ENCODE measurements around the gene MTUS2. TPM values are rescaled to one million over a fixed set of nuclear protein-coding genes. Genes with fewer than 3 reads are reported as not detected.

MTUS2 gene
- total and polyA plus RNA-seq, 10 of the 15 experiments (the other 5 are each of a cell fraction or from before 2014, with no cell fraction given): under 0.01 to 0.05 (median 0.02) TPM; not detected in 6

DNA sequence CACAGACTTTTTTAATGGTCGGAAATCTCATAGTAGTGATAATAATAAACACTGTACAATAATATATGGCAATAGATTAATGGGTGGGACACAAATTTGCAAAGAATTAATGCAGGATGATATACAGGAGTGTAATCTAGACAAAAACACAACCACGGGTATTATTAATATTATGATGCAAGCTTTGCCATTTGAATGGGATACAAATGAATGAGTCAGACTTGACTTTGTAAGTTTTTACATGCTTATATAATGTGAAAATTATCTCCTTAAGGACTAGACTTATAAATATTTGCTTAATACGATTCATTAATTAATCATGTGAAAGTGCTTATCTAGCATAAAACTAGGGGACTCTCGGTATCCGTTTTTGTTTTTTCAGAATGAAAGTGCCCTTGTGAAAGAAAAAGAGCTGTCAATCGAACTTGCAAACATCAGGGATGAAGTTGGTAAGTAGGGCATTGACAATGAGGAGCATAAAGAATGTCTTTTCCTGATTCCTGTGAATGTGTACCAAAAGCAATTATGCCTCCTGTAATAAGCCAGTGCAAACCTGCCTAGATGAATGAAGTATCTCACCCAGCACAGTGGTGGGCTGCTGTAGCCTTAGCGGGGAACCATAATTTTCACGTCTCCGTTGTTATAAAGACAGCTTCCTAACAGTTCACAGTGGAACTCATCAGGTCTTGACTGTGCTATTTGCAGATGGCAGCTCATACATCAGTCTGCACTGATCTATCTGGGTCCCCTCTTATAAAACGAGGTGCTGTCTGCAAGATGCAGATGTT, 619.7 kb downstream of the MTUS2 start (continued):
- TF ChIP-seq, protein P1, sequence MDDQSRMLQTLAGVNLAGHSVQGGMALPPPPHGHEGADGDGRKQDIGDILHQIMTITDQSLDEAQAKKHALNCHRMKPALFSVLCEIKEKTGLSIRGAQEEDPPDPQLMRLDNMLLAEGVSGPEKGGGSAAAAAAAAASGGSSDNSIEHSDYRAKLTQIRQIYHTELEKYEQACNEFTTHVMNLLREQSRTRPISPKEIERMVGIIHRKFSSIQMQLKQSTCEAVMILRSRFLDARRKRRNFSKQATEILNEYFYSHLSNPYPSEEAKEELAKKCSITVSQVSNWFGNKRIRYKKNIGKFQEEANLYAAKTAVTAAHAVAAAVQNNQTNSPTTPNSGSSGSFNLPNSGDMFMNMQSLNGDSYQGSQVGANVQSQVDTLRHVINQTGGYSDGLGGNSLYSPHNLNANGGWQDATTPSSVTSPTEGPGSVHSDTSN (IDR thresholded peaks at IDR 0.05; ENCODE audit: insufficient replicate concordance, low read depth, low read length): no peak

DNA sequence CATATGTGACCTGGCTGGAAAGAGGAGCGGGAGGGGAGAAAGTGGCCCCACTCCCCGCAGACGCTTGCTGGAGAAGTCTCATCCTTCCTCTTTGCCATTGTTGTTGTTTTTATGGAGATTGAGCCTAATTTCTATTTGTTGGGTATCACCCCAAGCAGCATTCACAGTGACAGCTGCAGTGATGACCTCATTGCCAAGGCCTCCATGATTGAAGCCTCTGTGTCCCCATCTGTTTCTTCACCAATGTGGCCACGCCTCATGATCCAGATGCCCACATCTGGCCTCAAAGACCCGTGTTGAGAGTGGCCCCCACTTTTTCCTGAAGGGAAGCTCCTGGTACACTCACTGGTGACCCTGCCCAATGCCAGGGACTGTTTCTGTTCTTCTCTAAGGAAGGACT, 621.2 kb downstream of the MTUS2 start:
- Histone ChIP-seq H3K27ac (ENCODE audit: control insufficient read depth, insufficient read depth) (no peak overlapping the region), H3K79me2 (ENCODE audit: control insufficient read depth, insufficient read depth, low read length) (no peaks in the 10 kb centered on the region), H2AFZ (ENCODE audit: control insufficient read depth, low read depth, low read length) (no peak overlapping the region), H3K4me2 (ENCODE audit: control insufficient read depth, insufficient read depth) (no peak overlapping the region), H4K20me1 (ENCODE audit: control insufficient read depth, insufficient read depth) (no peaks in the 10 kb centered on the region), H3K27me3 (replicated peaks in 1 of 2; ENCODE audit: control insufficient read depth in 2 of 2, insufficient read depth in 2 of 2, low read length in 1 of 2) (no peaks in the 10 kb centered on the region; a peak in 1 of 4 replicates), H3K9me3 (replicated peaks; ENCODE audit: control insufficient read depth, insufficient read depth, low read length) (no peaks in the 10 kb centered on the region), H3K9ac (ENCODE audit: control insufficient read depth, insufficient read depth, low read length) (no peak overlapping the region), H3K4me1 (ENCODE audit: control insufficient read depth, insufficient read depth, low read length) (no peaks in the 10 kb centered on the region), H3K4me3 (no peak overlapping the region), H3K36me3 (ENCODE audit: control insufficient read depth in 2 of 2, insufficient read depth in 2 of 2, low read length in 1 of 2) (no peaks in the 10 kb centered on the region)
- RAD21 ChIA-PET (ENCODE audit: unreplicated experiment): no interaction called here
- FAIRE-seq: no peak
- SMC1A ChIA-PET (ENCODE audit: uncharacterized antibody, unreplicated experiment): no interaction called here
- no peak for DNase-seq (ENCODE audit: low read depth, low spot score)
- BruUV-seq (replicated peaks): no TSS peak
- POLR2A ChIA-PET: no interaction called here
- intact Hi-C loops (cut with micrococcal nuclease; ENCODE audit: unreplicated experiment): no loop called here
- in situ Hi-C loops (cut with MboI): no loop called here
- no peak for ATAC-seq
- WGBS (ENCODE audit: insufficient coverage, insufficient replicate concordance, low lambda C conversion rate, missing lambda C conversion rate): 22% methylated on average over 5 of the region's 5 CpGs
- CTCF ChIA-PET: interaction anchor here (0.6 to 1.1 kb wide), 2 partner anchors 13 to 14 kb away, joined by 3 read pairs; no protein-coding TSS in a partner anchor
- TF ChIP-seq, protein P2, sequence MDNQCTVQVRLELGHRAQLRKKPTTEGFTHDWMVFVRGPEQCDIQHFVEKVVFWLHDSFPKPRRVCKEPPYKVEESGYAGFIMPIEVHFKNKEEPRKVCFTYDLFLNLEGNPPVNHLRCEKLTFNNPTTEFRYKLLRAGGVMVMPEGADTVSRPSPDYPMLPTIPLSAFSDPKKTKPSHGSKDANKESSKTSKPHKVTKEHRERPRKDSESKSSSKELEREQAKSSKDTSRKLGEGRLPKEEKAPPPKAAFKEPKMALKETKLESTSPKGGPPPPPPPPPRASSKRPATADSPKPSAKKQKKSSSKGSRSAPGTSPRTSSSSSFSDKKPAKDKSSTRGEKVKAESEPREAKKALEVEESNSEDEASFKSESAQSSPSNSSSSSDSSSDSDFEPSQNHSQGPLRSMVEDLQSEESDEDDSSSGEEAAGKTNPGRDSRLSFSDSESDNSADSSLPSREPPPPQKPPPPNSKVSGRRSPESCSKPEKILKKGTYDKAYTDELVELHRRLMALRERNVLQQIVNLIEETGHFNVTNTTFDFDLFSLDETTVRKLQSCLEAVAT (IDR thresholded peaks at IDR 0.05): no peak
- TF ChIP-seq, protein P3, sequence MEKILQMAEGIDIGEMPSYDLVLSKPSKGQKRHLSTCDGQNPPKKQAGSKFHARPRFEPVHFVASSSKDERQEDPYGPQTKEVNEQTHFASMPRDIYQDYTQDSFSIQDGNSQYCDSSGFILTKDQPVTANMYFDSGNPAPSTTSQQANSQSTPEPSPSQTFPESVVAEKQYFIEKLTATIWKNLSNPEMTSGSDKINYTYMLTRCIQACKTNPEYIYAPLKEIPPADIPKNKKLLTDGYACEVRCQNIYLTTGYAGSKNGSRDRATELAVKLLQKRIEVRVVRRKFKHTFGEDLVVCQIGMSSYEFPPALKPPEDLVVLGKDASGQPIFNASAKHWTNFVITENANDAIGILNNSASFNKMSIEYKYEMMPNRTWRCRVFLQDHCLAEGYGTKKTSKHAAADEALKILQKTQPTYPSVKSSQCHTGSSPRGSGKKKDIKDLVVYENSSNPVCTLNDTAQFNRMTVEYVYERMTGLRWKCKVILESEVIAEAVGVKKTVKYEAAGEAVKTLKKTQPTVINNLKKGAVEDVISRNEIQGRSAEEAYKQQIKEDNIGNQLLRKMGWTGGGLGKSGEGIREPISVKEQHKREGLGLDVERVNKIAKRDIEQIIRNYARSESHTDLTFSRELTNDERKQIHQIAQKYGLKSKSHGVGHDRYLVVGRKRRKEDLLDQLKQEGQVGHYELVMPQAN (conservative IDR thresholded peaks at IDR 0.05): no peak
- TF ChIP-seq CEBPB (IDR thresholded peaks at IDR 0.05; ENCODE audit: borderline replicate concordance in 1 of 2, low read depth in 2 of 2, low read length in 2 of 2) (no peak), TAF1 (IDR thresholded peaks at IDR 0.05; ENCODE audit: borderline replicate concordance, low read depth, low read length) (no peak), SPI1 (IDR thresholded peaks at IDR 0.05; ENCODE audit: borderline replicate concordance, insufficient read depth, low read depth, low read length) (no peak), NRF1 (conservative IDR thresholded peaks at IDR 0.05; ENCODE audit: low read depth, low read length) (no peak), ESRRA (IDR thresholded peaks at IDR 0.05; ENCODE audit: low read length) (no peak), ZNF384 (IDR thresholded peaks at IDR 0.05; ENCODE audit: borderline replicate concordance, low read depth, low read length) (no peak), TBL1XR1 (IDR thresholded peaks at IDR 0.05; ENCODE audit: low read depth, low read length) (no peak), SUPT20H (IDR thresholded peaks at IDR 0.05; ENCODE audit: borderline replicate concordance, control insufficient read depth, low read depth, low read length) (no peak)
- TF ChIP-seq, protein P4, sequence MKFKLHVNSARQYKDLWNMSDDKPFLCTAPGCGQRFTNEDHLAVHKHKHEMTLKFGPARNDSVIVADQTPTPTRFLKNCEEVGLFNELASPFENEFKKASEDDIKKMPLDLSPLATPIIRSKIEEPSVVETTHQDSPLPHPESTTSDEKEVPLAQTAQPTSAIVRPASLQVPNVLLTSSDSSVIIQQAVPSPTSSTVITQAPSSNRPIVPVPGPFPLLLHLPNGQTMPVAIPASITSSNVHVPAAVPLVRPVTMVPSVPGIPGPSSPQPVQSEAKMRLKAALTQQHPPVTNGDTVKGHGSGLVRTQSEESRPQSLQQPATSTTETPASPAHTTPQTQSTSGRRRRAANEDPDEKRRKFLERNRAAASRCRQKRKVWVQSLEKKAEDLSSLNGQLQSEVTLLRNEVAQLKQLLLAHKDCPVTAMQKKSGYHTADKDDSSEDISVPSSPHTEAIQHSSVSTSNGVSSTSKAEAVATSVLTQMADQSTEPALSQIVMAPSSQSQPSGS (IDR thresholded peaks at IDR 0.05; ENCODE audit: low read length): no peak
- TF ChIP-seq, protein P5, sequence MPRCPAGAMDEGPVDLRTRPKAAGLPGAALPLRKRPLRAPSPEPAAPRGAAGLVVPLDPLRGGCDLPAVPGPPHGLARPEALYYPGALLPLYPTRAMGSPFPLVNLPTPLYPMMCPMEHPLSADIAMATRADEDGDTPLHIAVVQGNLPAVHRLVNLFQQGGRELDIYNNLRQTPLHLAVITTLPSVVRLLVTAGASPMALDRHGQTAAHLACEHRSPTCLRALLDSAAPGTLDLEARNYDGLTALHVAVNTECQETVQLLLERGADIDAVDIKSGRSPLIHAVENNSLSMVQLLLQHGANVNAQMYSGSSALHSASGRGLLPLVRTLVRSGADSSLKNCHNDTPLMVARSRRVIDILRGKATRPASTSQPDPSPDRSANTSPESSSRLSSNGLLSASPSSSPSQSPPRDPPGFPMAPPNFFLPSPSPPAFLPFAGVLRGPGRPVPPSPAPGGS (IDR thresholded peaks at IDR 0.05; ENCODE audit: borderline replicate concordance, insufficient read depth, low read depth, low read length, poor library complexity, severe bottlenecking): no peak
